ENCODE measurements around the gene CXCL3.

Gene CXCL3

DNA sequence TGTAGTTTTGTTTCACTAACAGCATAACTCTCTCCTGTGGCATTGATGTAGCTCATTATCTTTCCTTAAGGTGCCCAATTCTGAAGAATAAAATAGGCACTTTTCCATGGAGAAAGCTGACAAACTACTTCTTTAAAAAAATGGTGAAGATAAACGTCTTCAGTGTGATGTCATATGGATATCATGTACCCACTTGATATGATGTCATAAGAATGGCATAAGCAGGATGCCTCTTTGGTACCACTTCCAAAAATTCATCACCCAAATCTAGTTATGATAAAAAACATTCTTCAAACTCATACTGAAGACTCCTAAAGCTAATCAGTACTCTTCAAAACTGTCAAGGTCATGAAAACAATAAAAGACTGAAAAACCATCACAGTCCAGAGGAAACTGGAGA lies 2.9 kb upstream of the CXCL3 start:
- no peak for DNase-seq
- TF ChIP-seq POLR2A (IDR thresholded peaks at IDR 0.05; ENCODE audit: low read length) (no peak), GATA1 (IDR thresholded peaks at IDR 0.05; ENCODE audit: low read depth, low read length) (no peak)

DNA sequence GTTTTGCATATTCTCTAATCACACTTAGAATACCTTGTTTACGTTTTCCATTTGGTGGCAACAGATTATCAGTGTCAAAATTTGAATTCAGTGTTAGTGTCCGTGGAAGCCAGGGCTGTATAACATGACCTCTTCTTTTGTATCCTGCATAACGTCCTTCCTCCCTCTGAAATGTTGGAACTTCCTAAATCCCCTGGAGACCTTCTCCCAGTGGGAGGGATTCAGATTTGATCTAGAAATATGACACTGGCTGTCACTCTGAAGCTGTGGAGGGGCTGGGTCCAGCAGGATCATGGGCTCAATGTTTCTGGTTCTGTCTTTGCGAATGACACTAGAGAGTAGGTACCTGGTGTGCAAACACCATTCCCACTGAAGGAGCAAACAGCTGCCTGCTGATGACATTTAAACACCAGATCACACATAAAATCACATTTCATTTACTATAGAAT lies 850 bp upstream of the CXCL3 start:
- no peak for TF ChIP-seq GATA1 (IDR thresholded peaks at IDR 0.05; ENCODE audit: low read depth, low read length)
- no peak for TF ChIP-seq POLR2A (IDR thresholded peaks at IDR 0.05; ENCODE audit: low read length)
- DNase-seq: peak in 1 of 2 experiments; percentile 67

DNA sequence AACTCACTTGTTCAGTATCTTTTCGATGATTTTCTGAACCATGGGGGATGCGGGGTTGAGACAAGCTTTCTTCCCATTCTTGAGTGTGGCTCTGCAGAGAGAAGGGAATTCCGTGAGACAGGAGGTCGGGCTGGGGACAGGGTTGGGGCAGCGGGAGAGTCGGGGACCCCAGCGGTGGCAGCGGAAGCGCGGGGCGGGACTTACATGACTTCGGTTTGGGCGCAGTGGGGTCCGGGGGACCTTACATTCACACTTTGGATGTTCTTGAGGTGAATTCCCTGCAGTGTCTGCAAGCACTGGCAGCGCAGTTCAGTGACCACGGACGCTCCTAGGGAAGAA lies 434 bp downstream of the CXCL3 start:
- DNase-seq: peak; percentile 46 to 77
- no peak for TF ChIP-seq POLR2A (IDR thresholded peaks at IDR 0.05; ENCODE audit: low read length)
- no peak for TF ChIP-seq GATA1 (IDR thresholded peaks at IDR 0.05; ENCODE audit: low read depth, low read length)

DNA sequence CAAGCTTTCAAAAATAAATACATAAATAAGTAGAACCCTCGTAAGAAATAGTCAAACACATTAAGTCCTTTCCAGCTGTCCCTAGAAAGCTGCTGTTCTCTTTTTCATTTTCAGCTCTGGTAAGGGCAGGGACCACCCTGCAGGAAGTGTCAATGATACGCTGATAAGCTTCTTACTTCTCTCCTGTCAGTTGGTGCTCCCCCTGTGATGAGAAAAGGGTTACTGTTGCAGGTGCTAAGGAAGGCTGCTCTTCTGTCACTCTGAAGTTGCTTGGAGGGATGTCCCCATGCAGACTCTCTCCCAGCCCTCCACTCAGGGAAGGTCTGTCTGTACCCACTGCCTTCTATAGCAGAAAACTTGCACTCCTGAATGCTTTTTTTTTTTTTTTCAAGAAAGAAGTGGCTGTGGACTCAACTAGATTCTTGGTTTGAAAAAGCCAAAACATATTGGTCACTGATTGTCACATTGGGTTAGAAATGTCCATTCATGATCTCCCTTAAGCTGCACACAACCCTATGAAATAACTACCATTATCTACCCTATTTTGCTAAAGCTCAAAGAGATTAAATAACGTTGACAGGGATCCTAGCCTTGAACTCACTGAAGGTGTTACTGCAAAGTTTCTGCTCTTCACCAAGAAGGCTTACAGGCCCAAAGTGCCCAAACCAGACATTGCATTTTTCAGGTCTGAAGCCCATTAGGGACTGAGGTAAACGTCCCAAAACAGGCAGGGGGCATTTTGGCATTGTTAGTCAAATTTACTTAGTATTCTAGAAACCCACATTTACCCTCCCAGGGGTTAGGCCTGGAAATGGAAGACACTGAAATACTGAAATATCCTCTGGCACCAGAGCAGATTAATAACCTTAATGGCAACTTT lies 1.2 kb downstream of the CXCL3 start:
- TF ChIP-seq POLR2A (IDR thresholded peaks at IDR 0.05; ENCODE audit: low read length): no peak
- no peak for TF ChIP-seq GATA1 (IDR thresholded peaks at IDR 0.05; ENCODE audit: low read depth, low read length)
- peak; percentile 30 to 73 for DNase-seq

DNA sequence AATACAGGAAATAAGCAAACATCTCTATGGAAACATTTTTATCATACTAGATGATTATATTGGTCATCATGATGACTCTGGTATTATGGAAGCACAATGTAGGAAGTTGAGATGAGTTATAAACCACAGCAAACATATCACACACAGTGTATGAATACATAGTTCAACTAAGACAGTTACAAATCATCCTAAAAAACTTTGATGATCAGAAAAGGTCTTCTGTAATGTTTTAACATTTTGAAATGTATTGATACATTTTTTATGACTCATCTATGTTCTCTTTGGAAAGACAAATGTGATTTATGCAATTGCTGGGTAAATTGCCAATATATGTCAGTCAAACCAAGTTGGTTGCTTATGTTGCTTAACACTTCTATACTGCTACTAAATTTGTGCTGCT lies 4.8 kb downstream of the CXCL3 start:
- TF ChIP-seq GATA1 (IDR thresholded peaks at IDR 0.05; ENCODE audit: low read depth, low read length) (no peak), POLR2A (IDR thresholded peaks at IDR 0.05; ENCODE audit: low read length) (no peak)
- no peak for DNase-seq

DNA sequence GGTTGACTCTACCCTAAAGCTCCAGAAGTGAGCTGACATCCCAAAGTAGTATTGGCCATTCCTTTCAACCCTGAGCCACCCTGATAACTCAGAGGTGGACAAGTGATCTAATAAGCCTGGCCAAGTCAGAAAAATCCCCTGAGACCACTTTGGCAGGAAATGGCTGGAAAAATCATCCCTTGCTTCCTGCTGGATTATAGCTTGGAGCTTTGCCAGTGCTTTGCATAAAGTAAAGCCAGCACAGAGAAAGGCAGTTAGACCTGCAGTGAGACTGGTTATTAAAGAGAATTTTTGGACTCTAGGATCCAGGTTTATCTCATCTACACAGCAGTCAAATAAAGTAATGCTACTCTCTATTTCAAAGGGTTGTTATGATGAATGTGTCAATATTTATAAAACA lies 6.4 kb downstream of the CXCL3 start:
- DNase-seq: no peak
- TF ChIP-seq GATA1 (IDR thresholded peaks at IDR 0.05; ENCODE audit: low read depth, low read length) (no peak), POLR2A (IDR thresholded peaks at IDR 0.05; ENCODE audit: low read length) (no peak)

DNA sequence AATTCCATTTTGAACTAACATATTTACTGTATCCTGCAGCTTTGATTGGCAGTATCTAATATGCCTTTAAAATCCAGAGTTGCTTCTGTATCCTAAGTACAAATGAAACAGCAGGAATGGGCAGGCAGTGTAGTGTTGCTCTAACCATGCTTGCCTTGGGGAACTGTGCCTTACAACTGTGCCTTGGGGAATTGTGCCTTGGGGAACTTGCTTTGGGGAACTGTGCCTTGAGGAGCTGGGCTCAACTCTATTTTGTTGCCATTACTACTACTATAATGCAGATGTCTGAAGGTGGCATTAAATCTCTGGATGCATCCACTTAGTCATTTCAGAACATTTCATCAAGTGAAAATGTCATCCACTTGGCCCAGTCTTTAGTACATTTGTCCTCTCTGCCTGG lies 6.9 kb downstream of the CXCL3 start:
- no peak for DNase-seq
- TF ChIP-seq GATA1 (IDR thresholded peaks at IDR 0.05; ENCODE audit: low read depth, low read length): no peak
- no peak for TF ChIP-seq POLR2A (IDR thresholded peaks at IDR 0.05; ENCODE audit: low read length)

DNA sequence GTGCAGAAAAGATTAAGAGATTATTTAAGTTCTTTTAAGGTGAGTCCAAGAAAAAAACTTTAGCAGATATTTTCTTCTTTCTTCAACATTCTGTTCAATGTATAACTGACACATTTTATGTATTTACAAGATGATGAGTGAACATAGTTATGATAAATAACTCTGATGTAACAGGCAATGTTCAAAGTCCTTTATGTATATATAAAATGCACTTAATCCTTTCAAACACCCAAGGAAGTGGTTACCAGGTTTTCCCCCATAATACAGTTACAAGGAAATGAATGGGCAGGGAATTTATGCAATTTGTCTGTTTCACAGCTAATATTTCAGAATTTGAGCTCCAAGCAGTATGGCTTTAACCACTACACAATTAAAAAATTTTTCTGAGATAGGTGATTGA lies 8.2 kb downstream of the CXCL3 start:
- TF ChIP-seq GATA1 (IDR thresholded peaks at IDR 0.05; ENCODE audit: low read depth, low read length) (no peak), POLR2A (IDR thresholded peaks at IDR 0.05; ENCODE audit: low read length) (no peak)
- DNase-seq: no peak

DNA sequence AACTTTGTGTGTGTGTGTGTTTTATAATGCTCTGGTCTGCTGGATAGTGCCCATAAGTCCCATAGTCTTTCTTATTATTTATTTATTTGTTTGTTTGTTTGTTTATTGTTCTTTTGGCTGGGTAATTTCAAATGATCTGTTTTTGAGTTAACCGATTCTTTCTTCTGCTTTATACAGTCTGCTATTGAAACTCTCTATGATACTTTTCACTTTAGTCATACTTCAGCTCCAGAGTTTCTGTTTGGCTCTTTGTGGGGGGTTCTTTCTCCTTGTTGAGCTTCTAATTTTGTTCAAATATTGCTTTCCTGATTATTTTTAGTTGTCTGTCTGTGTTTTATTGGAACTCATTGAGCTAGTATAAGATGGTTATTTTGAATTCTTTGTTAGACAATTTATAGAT lies 10.0 kb downstream of the CXCL3 start:
- DNase-seq: no peak
- TF ChIP-seq GATA1 (IDR thresholded peaks at IDR 0.05; ENCODE audit: low read depth, low read length) (no peak), POLR2A (IDR thresholded peaks at IDR 0.05; ENCODE audit: low read length) (no peak)

DNA sequence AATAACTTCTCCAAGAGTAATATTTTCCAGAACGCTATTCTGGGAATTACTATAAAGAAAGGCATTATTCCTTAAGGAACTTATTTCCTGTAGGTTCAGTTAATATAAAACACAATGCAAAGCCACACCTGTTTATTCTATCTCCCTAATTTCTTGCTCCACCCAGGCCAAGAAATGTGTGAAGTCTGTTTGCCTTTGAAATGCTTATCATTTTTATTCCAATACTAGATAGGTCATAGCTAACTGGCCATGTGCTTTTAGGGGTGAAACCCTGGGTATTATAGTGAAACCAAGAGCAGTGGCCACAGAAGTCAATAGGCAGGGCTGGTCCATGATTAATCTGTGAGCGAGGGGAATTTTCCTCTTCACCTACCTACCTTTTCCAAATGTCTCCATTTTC lies 14.8 kb downstream of the CXCL3 start:
- TF ChIP-seq POLR2A (IDR thresholded peaks at IDR 0.05; ENCODE audit: low read length): no peak
- no peak for TF ChIP-seq GATA1 (IDR thresholded peaks at IDR 0.05; ENCODE audit: low read depth, low read length)
- DNase-seq: no peak

DNA sequence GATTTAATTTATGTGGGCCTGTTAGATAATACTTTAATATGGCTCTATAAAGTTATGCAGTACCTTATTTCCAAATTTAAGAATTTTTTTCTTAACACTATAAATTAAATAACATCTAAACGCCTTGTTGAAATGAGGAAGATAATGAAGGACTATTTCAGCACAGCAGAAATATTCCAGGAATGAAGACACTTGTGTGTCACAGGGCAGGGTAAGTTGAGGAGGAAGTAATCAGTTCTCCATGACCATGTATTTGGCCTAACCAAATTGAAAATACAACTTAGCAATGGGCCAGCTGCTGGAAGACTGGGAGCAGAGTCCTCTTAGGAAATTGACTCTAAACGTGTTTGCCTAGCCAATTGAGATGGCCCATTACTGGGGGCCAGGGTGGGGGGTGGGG lies 16.9 kb downstream of the CXCL3 start:
- no peak for DNase-seq
- no peak for TF ChIP-seq GATA1 (IDR thresholded peaks at IDR 0.05; ENCODE audit: low read depth, low read length)
- TF ChIP-seq POLR2A (IDR thresholded peaks at IDR 0.05; ENCODE audit: low read length): no peak

DNA sequence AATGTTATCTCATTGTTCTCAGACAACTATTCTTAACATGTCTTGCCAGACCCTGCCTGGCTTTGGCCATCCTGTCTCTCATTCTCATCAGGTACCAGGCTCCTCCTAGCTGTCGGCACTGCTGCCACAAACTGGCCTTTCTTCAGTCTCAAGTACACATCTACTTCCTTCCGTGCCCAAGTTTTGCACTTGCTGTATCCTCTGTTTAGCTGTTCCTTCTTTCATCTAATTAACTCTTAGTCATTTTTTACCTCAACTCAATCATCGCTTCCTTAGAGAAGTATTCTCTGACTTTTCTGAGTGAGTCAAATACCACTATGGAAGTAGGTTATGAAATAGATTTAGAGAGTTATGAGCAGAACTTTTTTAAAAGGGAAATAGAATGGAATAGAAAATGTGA lies 19.7 kb downstream of the CXCL3 start:
- no peak for DNase-seq
- no peak for TF ChIP-seq GATA1 (IDR thresholded peaks at IDR 0.05; ENCODE audit: low read depth, low read length)
- TF ChIP-seq POLR2A (IDR thresholded peaks at IDR 0.05; ENCODE audit: low read length): no peak

DNA sequence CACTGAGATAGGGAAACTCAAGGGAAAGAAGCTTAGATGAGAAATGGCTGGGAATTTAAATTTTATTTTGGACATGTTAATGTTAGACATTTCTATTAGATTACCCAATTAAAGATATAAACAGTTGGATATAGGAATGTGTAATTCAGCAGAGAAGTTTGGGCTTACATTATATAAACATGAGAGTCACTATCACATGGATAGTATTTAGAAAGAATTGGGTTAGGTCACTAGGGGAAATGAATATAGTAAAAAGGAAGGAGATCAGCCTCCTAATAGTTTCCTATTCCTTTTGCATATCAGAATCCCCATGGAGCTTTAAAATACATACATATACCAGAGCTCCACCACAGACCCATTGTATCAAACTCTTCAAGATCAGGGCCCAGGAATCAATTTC lies 20.4 kb downstream of the CXCL3 start:
- TF ChIP-seq POLR2A (IDR thresholded peaks at IDR 0.05; ENCODE audit: low read length) (no peak), GATA1 (IDR thresholded peaks at IDR 0.05; ENCODE audit: low read depth, low read length) (no peak)

DNA sequence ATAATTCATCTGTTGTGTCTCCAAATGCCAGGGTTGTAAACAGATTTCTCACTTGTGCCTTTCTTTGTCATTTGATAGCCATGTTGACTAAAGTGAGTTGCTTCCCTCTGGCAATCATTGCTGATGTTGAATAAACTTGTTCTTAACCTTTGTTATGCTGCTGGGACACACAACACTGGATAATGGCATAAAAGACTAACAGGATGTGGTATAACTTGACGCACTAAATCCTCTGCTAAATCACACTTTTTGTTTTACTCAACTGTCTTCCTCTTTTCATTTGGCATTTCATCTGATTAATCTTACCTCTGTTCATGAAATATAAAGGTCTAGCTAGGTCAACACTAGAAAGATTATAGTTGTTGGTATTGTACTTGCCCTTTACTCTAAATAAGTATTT lies 22.4 kb downstream of the CXCL3 start:
- TF ChIP-seq GATA1 (IDR thresholded peaks at IDR 0.05; ENCODE audit: low read depth, low read length) (no peak), POLR2A (IDR thresholded peaks at IDR 0.05; ENCODE audit: low read length) (no peak)
- no peak for DNase-seq

More for the DNA sequence above, 20.4 kb downstream of the CXCL3 start:
- no peak for DNase-seq

DNA sequence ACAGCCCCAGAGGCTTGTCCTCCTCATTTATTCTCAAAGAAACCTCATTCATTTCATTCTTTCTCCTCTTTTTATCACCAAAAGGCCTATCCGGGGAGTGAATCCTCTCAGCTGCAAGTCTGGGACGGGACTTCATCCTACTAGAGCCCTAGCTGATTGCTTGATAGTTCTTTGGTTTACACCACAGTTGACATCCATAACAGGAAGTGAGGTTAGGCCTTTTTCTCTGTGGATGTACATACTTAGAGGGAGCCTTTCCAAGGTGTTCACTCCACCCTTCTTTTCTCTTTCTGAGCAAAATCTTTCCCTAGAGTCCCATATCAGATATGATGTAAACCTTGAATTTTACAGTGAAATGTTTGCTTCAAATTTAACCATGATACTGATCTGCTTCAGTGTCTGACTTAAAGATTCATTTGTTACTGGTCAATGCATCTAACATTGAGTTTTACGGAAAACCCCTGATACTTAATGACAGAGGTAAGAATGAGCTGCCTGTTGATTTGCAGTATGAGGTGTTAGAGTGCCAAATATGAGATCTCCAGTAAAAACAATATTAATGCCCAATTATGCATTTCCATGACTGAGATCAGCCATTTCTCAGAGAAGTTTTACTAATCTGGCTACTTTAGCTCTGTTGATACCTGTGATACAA lies 23.2 kb downstream of the CXCL3 start:
- TF ChIP-seq POLR2A (IDR thresholded peaks at IDR 0.05; ENCODE audit: low read length) (no peak), GATA1 (IDR thresholded peaks at IDR 0.05; ENCODE audit: low read depth, low read length) (no peak)
- no peak for DNase-seq
